HG02798 (cell line): Measurements from ENCODE around the gene LTBP1.

Experiments used
- ATAC-seq: cut with Tn5 transposase; IDR thresholded peaks from one replicate; pipeline ENCODE4 v1.9.1; 2021; ENCODE audit warnings: mild to moderate bottlenecking; ENCODE audit not compliant: unreplicated experiment, poor library complexity

Gene LTBP1

GRCh38 chr2:33274524-33274923 lies 327.8 kb downstream of the LTBP1 start:
- no peak for ATAC-seq

- ATAC-seq = no peak
Observed at GRCh38 chr2:33275689-33276444, 329.1 kb downstream of the LTBP1 start.

- no peak for ATAC-seq
Observed at GRCh38 chr2:33277002-33277426, 330.3 kb downstream of the LTBP1 start.

- ATAC-seq = no peak
Observed at GRCh38 chr2:33278245-33278943, 331.6 kb downstream of the LTBP1 start.

GRCh38 chr2:33284287-33284686 lies 337.5 kb downstream of the LTBP1 start:
- ATAC-seq = no peak

GRCh38 chr2:33287507-33288005 lies 340.8 kb downstream of the LTBP1 start:
- ATAC-seq = no peak

- no peak for ATAC-seq
Observed at GRCh38 chr2:33288011-33288410, 341.3 kb downstream of the LTBP1 start.

GRCh38 chr2:33289961-33290360 lies 343.2 kb downstream of the LTBP1 start:
- ATAC-seq = no peak

GRCh38 chr2:33291278-33292013 lies 344.7 kb downstream of the LTBP1 start:
- ATAC-seq = no peak

GRCh38 chr2:33292063-33292462 lies 345.3 kb downstream of the LTBP1 start:
- no peak for ATAC-seq

- no peak for ATAC-seq
Observed at GRCh38 chr2:33292981-33293595, 346.3 kb downstream of the LTBP1 start.

- ATAC-seq = no peak
Observed at GRCh38 chr2:33298233-33298632, 351.5 kb downstream of the LTBP1 start.

GRCh38 chr2:33301355-33301754 lies 354.6 kb downstream of the LTBP1 start:
- no peak for ATAC-seq

- ATAC-seq = no peak
Observed at GRCh38 chr2:33302348-33302747, 355.6 kb downstream of the LTBP1 start.

- no peak for ATAC-seq
Observed at GRCh38 chr2:33304032-33304864, 357.5 kb downstream of the LTBP1 start.

GRCh38 chr2:33307659-33308270 lies 361.0 kb downstream of the LTBP1 start:
- ATAC-seq = no peak

GRCh38 chr2:33312355-33312754 lies 365.6 kb downstream of the LTBP1 start:
- no peak for ATAC-seq

- ATAC-seq = no peak
Observed at GRCh38 chr2:33313039-33313438, 366.3 kb downstream of the LTBP1 start.

GRCh38 chr2:33314541-33314940 lies 367.8 kb downstream of the LTBP1 start:
- ATAC-seq = no peak
